CD14-positive monocyte (primary cell): ENCODE data around the gene FAM3A. TPM values are rescaled to one million over a fixed set of nuclear protein-coding genes. Genes with fewer than 3 reads are reported as not detected.

ENCODE experiments used
- DNase-seq, 3 donors: peaks; one replicate each; pipeline ENCODE4 v3.0.0-alpha.2; 2011 to 2022
- H2AFZ ChIP-seq: 2 replicates; pipeline ENCODE4 v1.6.0; 2012; ENCODE audit warnings: mild to moderate bottlenecking, low read depth, low read length, inconsistent platforms; ENCODE audit not compliant: insufficient read depth, poor library complexity, severe bottlenecking
- H3K27ac ChIP-seq, 2 donors: 1 replicate in 1 of 2; 2 replicates in 1 of 2; pipeline ENCODE4 v1.5.1; 2012 to 2013; ENCODE audit warnings: low read length in 2 of 2, control low read depth in 1 of 2, inconsistent platforms in 1 of 2, low read depth in 1 of 2, mild to moderate bottlenecking in 1 of 2
- H3K27me3 ChIP-seq, 2 donors: one replicate each; pipeline versions ENCODE4 v1.6.0 to v1.6.1; 2011 to 2013; ENCODE audit warnings: low read length in 2 of 2; ENCODE audit not compliant: control insufficient read depth in 2 of 2, insufficient read depth in 2 of 2
- H3K36me3 ChIP-seq, 2 donors: replicated peaks in 1 of 2; 1 replicate in 1 of 2; 2 replicates in 1 of 2; pipeline versions ENCODE4 v1.5.1 to v1.6.1; 2012 to 2013; ENCODE audit warnings: low read length in 2 of 2, control low read depth in 1 of 2, inconsistent platforms in 1 of 2, mild to moderate bottlenecking in 1 of 2; ENCODE audit not compliant: insufficient read depth in 2 of 2, control insufficient read depth in 1 of 2
- H3K4me1 ChIP-seq, 2 donors: 1 replicate in 1 of 2; 2 replicates in 1 of 2; pipeline versions ENCODE4 v1.5.1 to v1.6.1; 2012 to 2013; ENCODE audit warnings: low read length in 2 of 2, control low read depth in 1 of 2, inconsistent platforms in 1 of 2, mild to moderate bottlenecking in 1 of 2, moderate library complexity in 1 of 2; ENCODE audit not compliant: insufficient read depth in 2 of 2, control insufficient read depth in 1 of 2
- H3K4me2 ChIP-seq: replicated peaks from 2 replicates; pipeline ENCODE3; 2012; ENCODE audit warnings: low read length, moderate library complexity, mild to moderate bottlenecking; ENCODE audit not compliant: poor library complexity, severe bottlenecking; ENCODE audit errors: extremely low read depth
- H3K4me3 ChIP-seq, 3 experiments: fragments of 200-600 bp in 1 of 3; sonication (generic) in 1 of 3; replicated peaks in 1 of 3; 1 replicate in 2 of 3; 2 replicates in 1 of 3; pipeline ENCODE4 v1.5.1; 2011 to 2013; ENCODE audit warnings: low read length in 3 of 3, mild to moderate bottlenecking in 3 of 3, control low read depth in 2 of 3, low read depth in 2 of 3, inconsistent platforms in 1 of 3, moderate library complexity in 1 of 3
- H3K79me2 ChIP-seq: 2 replicates; pipeline ENCODE4 v1.6.0; 2012; ENCODE audit warnings: mild to moderate bottlenecking, control low read depth, inconsistent platforms, low read length, moderate library complexity; ENCODE audit not compliant: insufficient read depth
- H3K9ac ChIP-seq: 2 replicates; pipeline ENCODE4 v1.6.0; 2017; ENCODE audit warnings: low read length, mild to moderate bottlenecking; ENCODE audit not compliant: insufficient read depth, poor library complexity, severe bottlenecking
- H3K9me3 ChIP-seq, 2 donors: replicated peaks in 1 of 2; 1 replicate in 1 of 2; 2 replicates in 1 of 2; pipeline versions ENCODE4 v1.5.1 to v1.6.1; 2012 to 2013; ENCODE audit warnings: low read length in 2 of 2, control low read depth in 1 of 2; ENCODE audit not compliant: control insufficient read depth in 1 of 2, insufficient read depth in 1 of 2
- H4K20me1 ChIP-seq: 2 replicates; pipeline ENCODE4 v1.6.0; 2012; ENCODE audit warnings: mild to moderate bottlenecking, low read length, control low read depth, moderate library complexity; ENCODE audit not compliant: insufficient read depth
- H3K27ac Mint-ChIP-seq, 7 donors: one replicate each; pipeline ENCODE4 v1.8.0; 2020; ENCODE audit warnings: mild to moderate bottlenecking in 7 of 7, mixed read lengths in 7 of 7, moderate library complexity in 6 of 7, inconsistent platforms in 2 of 7
- H3K27me3 Mint-ChIP-seq, 3 donors: one replicate each; pipeline ENCODE4 v1.8.0; 2021 to 2022; ENCODE audit warnings: low read depth in 3 of 3, mild to moderate bottlenecking in 3 of 3, mixed read lengths in 3 of 3, moderate library complexity in 3 of 3, inconsistent platforms in 1 of 3
- H3K36me3 Mint-ChIP-seq, 2 donors: one replicate each; pipeline ENCODE4 v1.8.0; 2020; ENCODE audit warnings: mixed read lengths in 2 of 2, inconsistent platforms in 1 of 2, mild to moderate bottlenecking in 1 of 2
- H3K4me1 Mint-ChIP-seq: one replicate; pipeline ENCODE4 v1.8.0; 2020; ENCODE audit warnings: mild to moderate bottlenecking, mixed read lengths
- H3K4me3 Mint-ChIP-seq, 2 donors: one replicate each; pipeline ENCODE4 v1.8.0; 2020; ENCODE audit warnings: mild to moderate bottlenecking in 2 of 2, mixed read lengths in 2 of 2, moderate library complexity in 1 of 2
- H3K9me3 Mint-ChIP-seq, 7 donors: one replicate each; pipeline ENCODE4 v1.8.0; 2020 to 2022; ENCODE audit warnings: mixed read lengths in 7 of 7, mild to moderate bottlenecking in 6 of 7, moderate library complexity in 6 of 7, inconsistent platforms in 2 of 7
- CTCF ChIP-seq: fragments of 200-600 bp; IDR thresholded peaks from one replicate; pipeline ENCODE4 v1.8.0; 2022; ENCODE audit warnings: antibody characterized with exemption, mild to moderate bottlenecking
- WGBS: methylation state at CpG from one replicate; pipeline ENCODE4 v1.1.5; 2013; ENCODE audit warnings: missing lambda C conversion rate; ENCODE audit not compliant: insufficient coverage; 5-methylcytosine and 5-hydroxymethylcytosine counted together
- intact Hi-C, 2 donors: fragments of 100-400 bp; cut with micrococcal nuclease; formaldehyde crosslinking; loops; one replicate each; pipeline versions ENCODE4 v1.15.0 to v1.15.1; 2023
- polyA plus RNA-seq, 3 donors: library from polyadenylated mRNA; depleted of rRNA in 1 of 3; unstranded in 2 of 3; stranded (reverse) in 1 of 3; fragments of 300-500 nt in 2 of 3; fragments of >200 nt in 1 of 3; fragmentation: Illumina TruSeq in 2 of 3; gene quantifications; 1 replicate in 2 of 3; 2 replicates in 1 of 3; pipeline ENCODE4 v1.2.3, GENCODE V29; 2012 to 2021

The FAM3A gene
- polyA plus RNA-seq, 3 donors = 14.5 to 26.5 (median 16.3) TPM

- Histone ChIP-seq H3K27me3 (no peaks in the 10 kb centered on the region), H3K4me2 (no peak overlapping the region), H3K36me3 (peaks cover 0 to 3% of the 10 kb centered on the region in 2 donors), H3K4me1 (peaks cover 41 to 56% of the 10 kb centered on the region in 2 donors), H3K79me2 (peaks cover 20% of the 10 kb centered on the region), H3K27ac (no peak overlapping the region), H3K4me3 (no peak overlapping the region), H3K9ac (no peak overlapping the region), H2AFZ (no peak overlapping the region), H4K20me1 (no peaks in the 10 kb centered on the region), H3K9me3 (no peaks in the 10 kb centered on the region)
- peaks cover 32% of the 10 kb centered on the region for H3K4me1 Mint-ChIP-seq
- no peak for DNase-seq
- peak overlapping the region in 3 of 7 donors; percentile 11 to 82 (median 48) for H3K27ac Mint-ChIP-seq
- intact Hi-C loops = no loop called here
- TF ChIP-seq CTCF = no peak
- peaks cover 0 to 8% (median 0%) of the 10 kb centered on the region in 3 donors for H3K27me3 Mint-ChIP-seq
- peaks cover 0 to 33% (median 15%) of the 10 kb centered on the region in 7 donors for H3K9me3 Mint-ChIP-seq
- 97% methylated on average over 11 of the region's 28 CpGs for WGBS
- H3K4me3 Mint-ChIP-seq = no peak overlapping the region
- H3K36me3 Mint-ChIP-seq = peaks cover 12 to 18% of the 10 kb centered on the region in 2 donors
Measured at GRCh38 chrX:154487518-154488290, 28.3 kb downstream of the FAM3A start.

- no peak for TF ChIP-seq CTCF
- under 1% methylated on average over 30 of the region's 95 CpGs for WGBS
- Histone ChIP-seq H3K9me3 (no peaks in the 10 kb centered on the region), H3K79me2 (peaks cover 20% of the 10 kb centered on the region), H3K4me2 (peak within 1 kb of the TSS; percentile 77), H4K20me1 (no peaks in the 10 kb centered on the region), H2AFZ (peak within 1 kb of the TSS; percentile 46), H3K27me3 (no peaks in the 10 kb centered on the region), H3K4me1 (peaks cover 41 to 56% of the 10 kb centered on the region in 2 donors), H3K27ac (peak within 1 kb of the TSS in 1 of 2 donors; percentile 66), H3K9ac (peak within 1 kb of the TSS; percentile 64), H3K4me3 (peak within 1 kb of the TSS; percentile 47 to 74 (median 53)), H3K36me3 (peaks cover 0 to 3% of the 10 kb centered on the region in 2 donors)
- peak; percentile 17 to 27 (median 20) for DNase-seq
- peaks cover 32% of the 10 kb centered on the region for H3K4me1 Mint-ChIP-seq
- H3K36me3 Mint-ChIP-seq = peaks cover 12 to 18% of the 10 kb centered on the region in 2 donors
- peak within 1 kb of the TSS; percentile 20 to 82 (median 54) for H3K27ac Mint-ChIP-seq
- H3K9me3 Mint-ChIP-seq = peaks cover 0 to 33% (median 15%) of the 10 kb centered on the region in 7 donors
- peak within 1 kb of the TSS; percentile 65 to 76 for H3K4me3 Mint-ChIP-seq
- H3K27me3 Mint-ChIP-seq = peaks cover 0 to 8% (median 3%) of the 10 kb centered on the region in 3 donors
- intact Hi-C loops = no loop called here
Measured at GRCh38 chrX:154486396-154487207, 29.4 kb downstream of the FAM3A start, which contains the start of gene UBL4A. Gene UBL4A, minus strand, starts transcription at chrX:154486615. Its CDS starts 31 bp downstream, at chrX:154486584.
